Lower leg skin (tissue), 4 donors: ENCODE results near the gene GNPAT. TPM values are rescaled to one million over a fixed set of nuclear protein-coding genes. Genes with fewer than 3 reads are reported as not detected.

ENCODE experiments used
- DNase-seq, 2 donors: peaks; one replicate each; pipeline ENCODE4 v3.0.0-alpha.2; 2019; ENCODE audit warnings: low spot score in 2 of 2
- H3K4me3 ChIP-seq: fragments of 200-600 bp; sonication (generic); 2 replicates; pipeline ENCODE4 v1.5.1; 2017; ENCODE audit warnings: mild to moderate bottlenecking, low read depth; ENCODE audit not compliant: poor library complexity, severe bottlenecking
- CTCF ChIP-seq, 3 donors: fragments of 450-650 bp; IDR thresholded peaks; one replicate each; pipeline ENCODE4 v1.5.1; 2016; ENCODE audit warnings: antibody characterized with exemption in 3 of 3, mild to moderate bottlenecking in 3 of 3, moderate library complexity in 2 of 3
- POLR2A ChIP-seq, 2 donors: fragments of 450-650 bp; IDR thresholded peaks; one replicate each; pipeline ENCODE4 v1.6.1; 2016 to 2017; ENCODE audit warnings: antibody characterized with exemption in 2 of 2, mild to moderate bottlenecking in 1 of 2, moderate library complexity in 1 of 2
- WGBS, 2 donors: methylation state at CpG; one replicate each; pipeline ENCODE4 v1.1.5; 2018; 5-methylcytosine and 5-hydroxymethylcytosine counted together
- intact Hi-C: fragments of 100-400 bp; cut with DNase I; formaldehyde crosslinking; loops from one replicate; pipeline ENCODE4 v1.15.0; 2023; ENCODE audit warnings: low total_unique reads
- total RNA-seq, 4 donors: library from RNA; depleted of rRNA; stranded (reverse); fragments of >200 nt; gene quantifications; one replicate each; pipeline ENCODE4 v1.1.0, GENCODE V29; 2016

GNPAT gene
- total RNA-seq, 4 donors from 2014 or later, result 24.3 to 45.7 (median 39.9) TPM

- TF ChIP-seq POLR2A (IDR thresholded peaks at IDR 0.05) (no peak), CTCF (IDR thresholded peaks at IDR 0.05) (no peak)
- no peak for DNase-seq
- 76 to 77% methylated on average over 10 of the region's 10 CpGs for WGBS, 2 donors
- no peak overlapping the region for H3K4me3 ChIP-seq
- intact Hi-C loops, result no loop called here
Observed at GRCh38 chr1:231215681-231216385, 25.2 kb upstream of the GNPAT start.

GRCh38 chr1:231216498-231216897 is 24.5 kb upstream of the GNPAT start:
- TF ChIP-seq POLR2A (IDR thresholded peaks at IDR 0.05), result no peak
- intact Hi-C loops, result no loop called here
- WGBS, 2 donors, result 9 to 23% methylated on average over 4 of the region's 4 CpGs
- DNase-seq, result no peak
- H3K4me3 ChIP-seq, result no peak overlapping the region

- WGBS, 2 donors, result 83 to 85% methylated on average over 10 to 11 of the region's 11 CpGs
Observed at GRCh38 chr1:231217056-231217455, 24.0 kb upstream of the GNPAT start.

GRCh38 chr1:231218078-231218477 is 22.9 kb upstream of the GNPAT start:
- intact Hi-C loops, result no loop called here

More at GRCh38 chr1:231217056-231217455, 24.0 kb upstream of the GNPAT start:
- intact Hi-C loops, result no loop called here
- no peak overlapping the region for H3K4me3 ChIP-seq
- TF ChIP-seq CTCF (IDR thresholded peaks at IDR 0.05) (no peak), POLR2A (IDR thresholded peaks at IDR 0.05) (no peak)
- DNase-seq, result no peak

GRCh38 chr1:231219422-231220401 is 21.3 kb upstream of the GNPAT start:
- TF ChIP-seq CTCF (IDR thresholded peaks at IDR 0.05) (no peak), POLR2A (IDR thresholded peaks at IDR 0.05) (no peak)
- no peak for DNase-seq
- no peak overlapping the region for H3K4me3 ChIP-seq
- intact Hi-C loops, result no loop called here
- 73 to 76% methylated on average over 10 of the region's 10 CpGs for WGBS, 2 donors

More at GRCh38 chr1:231218078-231218477, 22.9 kb upstream of the GNPAT start:
- WGBS, 2 donors, result 71 to 72% methylated on average over 6 of the region's 6 CpGs
- TF ChIP-seq CTCF (IDR thresholded peaks at IDR 0.05) (no peak), POLR2A (IDR thresholded peaks at IDR 0.05) (no peak)
- H3K4me3 ChIP-seq, result no peak overlapping the region
- no peak for DNase-seq

- intact Hi-C loops, result no loop called here
- 82 to 87% methylated on average over 11 of the region's 11 CpGs for WGBS, 2 donors
- no peak for DNase-seq
- H3K4me3 ChIP-seq, result no peak overlapping the region
- TF ChIP-seq POLR2A (IDR thresholded peaks at IDR 0.05), result no peak
Observed at GRCh38 chr1:231220801-231221200, 20.2 kb upstream of the GNPAT start.
